IPS-20b (cell line): Measurements from ENCODE around the gene TNS3.
"Not testable (repeated sequence)": the region's sequence is repeated elsewhere in the genome, so short reads cannot be mapped to it uniquely, and the experiment has no call there.

Experiments used
- H3K27ac ChIP-seq: one replicate; pipeline ENCODE4 v1.5.1; 2013; ENCODE audit warnings: low read length
- H3K27me3 ChIP-seq: 2 replicates; pipeline ENCODE4 v1.6.1; 2013; ENCODE audit warnings: mild to moderate bottlenecking, low read length, inconsistent platforms; ENCODE audit not compliant: insufficient read depth
- H3K36me3 ChIP-seq: 2 replicates; pipeline ENCODE4 v1.6.1; 2013; ENCODE audit warnings: low read depth, mild to moderate bottlenecking, inconsistent platforms, low read length, moderate library complexity; ENCODE audit not compliant: insufficient read depth
- H3K4me1 ChIP-seq: 2 replicates; pipeline ENCODE4 v1.6.1; 2013; ENCODE audit warnings: mild to moderate bottlenecking, control low read depth, inconsistent platforms, low read length, moderate library complexity; ENCODE audit not compliant: insufficient read depth
- H3K4me3 ChIP-seq: 2 replicates; pipeline ENCODE4 v1.5.1; 2013; ENCODE audit warnings: mild to moderate bottlenecking, low read length, inconsistent platforms
- H3K9ac ChIP-seq: 2 replicates; pipeline ENCODE4 v1.6.1; 2013; ENCODE audit warnings: low read depth, mild to moderate bottlenecking, inconsistent platforms, low read length, moderate library complexity
- H3K9me3 ChIP-seq: 2 replicates; pipeline ENCODE4 v1.6.1; 2013; ENCODE audit warnings: mild to moderate bottlenecking, low read depth, low read length, inconsistent platforms; ENCODE audit not compliant: insufficient read depth

TNS3 gene

GRCh38 chr7:47617131-47617530 lies 35.2 kb upstream of the TNS3 start:
- Histone ChIP-seq H3K36me3 (no peaks in the 10 kb centered on the region), H3K27me3 (no peaks in the 10 kb centered on the region), H3K4me3 (no peak overlapping the region), H3K27ac (no peak overlapping the region), H3K9me3 (no peaks in the 10 kb centered on the region), H3K9ac (no peak overlapping the region), H3K4me1 (no peaks in the 10 kb centered on the region)

- no peak overlapping the region for H3K9ac ChIP-seq
- no peaks in the 10 kb centered on the region for H3K4me1 ChIP-seq
- H3K4me3 ChIP-seq = no peak overlapping the region
- no peak overlapping the region for H3K27ac ChIP-seq
- no peaks in the 10 kb centered on the region for H3K9me3 ChIP-seq
- H3K27me3 ChIP-seq = no peaks in the 10 kb centered on the region
- no peaks in the 10 kb centered on the region for H3K36me3 ChIP-seq
Measured at GRCh38 chr7:47614450-47614849, 32.5 kb upstream of the TNS3 start.

- Histone ChIP-seq H3K9me3 (no peaks in the 10 kb centered on the region), H3K4me3 (no peak overlapping the region), H3K4me1 (no peaks in the 10 kb centered on the region), H3K27ac (no peak overlapping the region), H3K27me3 (no peaks in the 10 kb centered on the region), H3K9ac (no peak overlapping the region), H3K36me3 (no peaks in the 10 kb centered on the region)
Measured at GRCh38 chr7:47611045-47611511, 29.2 kb upstream of the TNS3 start.

DNA sequence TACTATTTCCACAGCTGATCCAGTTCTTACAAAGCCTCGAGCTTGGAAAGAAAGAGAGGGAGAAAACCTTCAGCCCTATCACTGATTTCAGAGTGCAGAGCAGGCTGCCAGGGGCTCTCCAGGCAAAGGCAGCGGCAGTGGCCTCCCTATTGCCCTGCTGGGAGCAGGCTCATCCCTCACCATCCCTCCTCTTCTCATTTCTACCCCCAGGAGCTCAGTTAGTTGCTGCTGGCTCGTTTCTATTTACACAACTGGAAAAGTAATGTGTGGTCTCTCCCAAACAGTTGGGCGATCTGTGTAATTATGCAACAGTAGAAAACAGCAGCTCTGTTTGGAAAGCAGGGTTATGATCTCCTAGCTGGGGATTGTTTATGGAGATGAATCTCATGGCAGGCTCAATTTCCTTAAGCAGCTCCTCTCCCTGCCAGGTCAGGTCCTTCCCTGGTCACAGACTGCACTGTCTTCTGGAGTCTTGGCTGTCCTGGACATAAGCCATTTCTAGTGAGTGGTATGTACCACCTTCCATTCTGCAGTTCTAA lies 28.7 kb upstream of the TNS3 start:
- Histone ChIP-seq H3K36me3 (no peaks in the 10 kb centered on the region), H3K4me3 (no peak overlapping the region), H3K27ac (no peak overlapping the region), H3K4me1 (no peaks in the 10 kb centered on the region), H3K9me3 (no peaks in the 10 kb centered on the region), H3K27me3 (no peaks in the 10 kb centered on the region), H3K9ac (no peak overlapping the region)

- Histone ChIP-seq H3K4me3 (no peak overlapping the region), H3K36me3 (no peaks in the 10 kb centered on the region), H3K27ac (no peak overlapping the region), H3K9me3 (no peaks in the 10 kb centered on the region), H3K27me3 (no peaks in the 10 kb centered on the region), H3K9ac (no peak overlapping the region), H3K4me1 (no peaks in the 10 kb centered on the region)
Measured at GRCh38 chr7:47609803-47610452, 28.0 kb upstream of the TNS3 start.

GRCh38 chr7:47606593-47607046 lies 24.7 kb upstream of the TNS3 start:
- H3K9ac ChIP-seq, H3K9me3 ChIP-seq, H3K27me3 ChIP-seq, H3K4me1 ChIP-seq, H3K27ac ChIP-seq, H3K4me3 ChIP-seq, H3K36me3 ChIP-seq: not testable (repeated sequence)

DNA sequence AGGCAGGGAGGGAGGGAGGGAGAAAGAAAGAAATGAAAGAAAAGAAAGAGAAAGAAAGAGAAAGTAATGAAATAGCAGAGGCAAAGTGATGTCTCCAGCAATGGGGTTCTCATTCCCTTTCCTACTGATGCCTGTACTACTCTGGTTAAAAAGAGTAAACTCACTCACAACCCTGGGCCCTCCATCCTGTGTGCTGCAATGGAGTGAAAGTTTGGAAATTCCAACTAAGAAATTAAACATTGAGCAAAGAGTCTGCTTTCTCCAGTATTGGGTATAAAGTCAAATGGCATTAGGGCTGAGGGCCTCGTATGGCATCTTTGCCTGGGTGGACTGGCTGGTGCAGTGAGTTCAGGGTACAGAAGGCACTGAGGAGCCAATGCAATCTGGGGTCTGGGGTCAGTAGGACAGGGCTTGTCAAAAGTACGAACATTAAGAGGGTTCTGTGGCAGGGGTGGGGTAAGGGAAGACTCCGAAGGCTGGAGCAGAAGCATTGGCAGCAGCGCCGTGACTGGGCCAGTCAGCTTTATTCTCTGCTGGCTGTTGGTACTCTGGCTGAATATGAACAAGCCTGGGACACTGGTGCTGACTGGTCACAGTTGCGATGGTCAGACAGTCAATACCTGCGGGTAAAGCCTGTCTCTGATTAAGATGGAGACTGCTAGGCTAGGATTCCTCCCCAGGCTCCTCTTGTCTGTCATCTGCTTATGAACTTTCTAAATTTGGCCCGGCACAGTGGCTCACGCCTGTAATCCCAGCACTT lies 24.1 kb upstream of the TNS3 start:
- H3K27me3 ChIP-seq = no peaks in the 10 kb centered on the region
- H3K36me3 ChIP-seq = no peaks in the 10 kb centered on the region
- no peak overlapping the region for H3K27ac ChIP-seq
- H3K9ac ChIP-seq = no peak overlapping the region
- H3K9me3 ChIP-seq = no peaks in the 10 kb centered on the region
- no peaks in the 10 kb centered on the region for H3K4me1 ChIP-seq
- no peak overlapping the region for H3K4me3 ChIP-seq

DNA sequence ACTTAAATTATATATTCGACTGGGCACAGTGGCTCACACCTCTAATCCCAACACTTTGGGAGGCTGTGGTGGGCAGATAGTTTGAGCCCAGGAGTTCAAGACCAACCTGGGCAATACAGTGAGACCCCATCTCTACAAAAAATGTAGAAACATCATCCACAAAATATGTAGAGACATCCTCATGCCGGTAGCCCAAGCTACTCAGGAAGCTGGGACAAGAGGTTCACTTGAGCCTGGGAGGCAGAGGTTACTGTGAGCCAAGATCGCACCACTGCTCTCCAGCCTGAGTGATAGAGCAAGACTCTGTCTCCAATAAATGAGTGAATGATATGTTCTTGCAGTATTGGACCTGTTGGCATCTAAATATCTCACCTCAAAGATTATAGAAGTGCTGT lies 22.6 kb upstream of the TNS3 start:
- H3K27me3 ChIP-seq = no peaks in the 10 kb centered on the region
- no peaks in the 10 kb centered on the region for H3K9me3 ChIP-seq
- no peak overlapping the region for H3K27ac ChIP-seq
- H3K4me1 ChIP-seq = no peaks in the 10 kb centered on the region
- H3K36me3 ChIP-seq = no peaks in the 10 kb centered on the region
- no peak overlapping the region for H3K4me3 ChIP-seq
- no peak overlapping the region for H3K9ac ChIP-seq

- not testable (repeated sequence) for H3K27ac ChIP-seq, H3K36me3 ChIP-seq, H3K4me3 ChIP-seq, H3K9ac ChIP-seq, H3K27me3 ChIP-seq, H3K4me1 ChIP-seq, H3K9me3 ChIP-seq
Measured at GRCh38 chr7:47603514-47604255, 21.8 kb upstream of the TNS3 start.

- no peak overlapping the region for H3K27ac ChIP-seq
- no peak overlapping the region for H3K9ac ChIP-seq
- no peaks in the 10 kb centered on the region for H3K4me1 ChIP-seq
- no peak overlapping the region for H3K4me3 ChIP-seq
- H3K27me3 ChIP-seq = no peaks in the 10 kb centered on the region
- H3K36me3 ChIP-seq = no peaks in the 10 kb centered on the region
- no peaks in the 10 kb centered on the region for H3K9me3 ChIP-seq
Measured at GRCh38 chr7:47602272-47603004, 20.5 kb upstream of the TNS3 start.

DNA sequence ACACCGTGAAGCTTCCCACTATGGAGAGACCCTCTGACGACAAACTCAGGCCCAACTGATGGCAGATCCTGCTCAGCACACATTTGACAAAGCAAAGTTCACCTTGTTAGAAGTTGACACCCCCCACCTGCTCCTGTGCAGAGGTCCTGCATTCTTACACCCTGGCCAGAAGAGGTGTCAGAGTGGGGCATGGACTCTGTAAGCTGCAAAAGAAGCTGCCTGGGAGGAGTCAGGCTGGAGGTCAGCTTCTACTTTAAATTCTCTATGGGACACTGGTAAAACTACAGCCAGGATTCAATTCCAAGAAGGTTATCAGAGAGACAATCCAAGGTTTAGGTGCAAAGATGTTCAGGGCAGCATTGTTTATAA lies 20.0 kb upstream of the TNS3 start:
- Histone ChIP-seq H3K4me1 (no peaks in the 10 kb centered on the region), H3K27me3 (no peaks in the 10 kb centered on the region), H3K36me3 (no peaks in the 10 kb centered on the region), H3K9me3 (no peaks in the 10 kb centered on the region; the same call in 1 of the 2 replicates), H3K4me3 (no peak overlapping the region), H3K27ac (no peak overlapping the region), H3K9ac (no peak overlapping the region)
